Vagina (tissue), 2 donors: ENCODE data around the gene DCUN1D5.

Experiments
- CTCF ChIP-seq, 3 experiments: fragments of 450-650 bp in 2 of 3; fragments of 200-600 bp in 1 of 3; sonication (generic) in 1 of 3; IDR thresholded peaks; one replicate each; pipeline ENCODE4 v1.5.1; 2017 to 2019; ENCODE audit warnings: antibody characterized with exemption in 3 of 3, mild to moderate bottlenecking in 2 of 3, moderate library complexity in 2 of 3
- POLR2A ChIP-seq, 2 donors: fragments of 450-650 bp; IDR thresholded peaks; one replicate each; pipeline ENCODE4 v1.6.1; 2017; ENCODE audit warnings: antibody characterized with exemption in 2 of 2, mild to moderate bottlenecking in 2 of 2, moderate library complexity in 2 of 2
- POLR2AphosphoS5 ChIP-seq, 2 donors: sonication (generic); formaldehyde crosslinking; IDR thresholded peaks; one replicate each; pipeline ENCODE4 v1.9.0; 2017; ENCODE audit warnings: antibody characterized with exemption in 2 of 2, mild to moderate bottlenecking in 2 of 2, low read depth in 1 of 2; ENCODE audit not compliant: insufficient read depth in 1 of 2

DNA sequence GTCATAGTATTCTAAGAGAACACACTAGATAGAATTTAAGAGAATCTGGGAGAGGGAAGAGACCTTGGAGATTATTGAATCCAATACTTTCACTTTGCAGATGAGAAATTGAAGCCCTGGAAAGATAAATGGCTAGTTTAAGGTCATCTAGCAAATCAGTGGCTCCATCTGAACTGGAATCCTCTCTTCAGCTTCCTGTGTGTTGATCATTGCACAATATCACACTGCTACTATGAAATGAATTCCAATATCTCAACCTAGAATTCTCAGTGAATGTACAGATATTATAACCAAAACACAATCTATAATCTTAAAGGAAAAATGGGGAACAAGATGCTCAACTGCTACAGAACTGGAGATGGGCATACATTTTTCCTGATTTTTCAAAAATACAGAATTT is 44.1 kb downstream of the DCUN1D5 start:
- TF ChIP-seq POLR2A (IDR thresholded peaks at IDR 0.05) (no peak), CTCF (IDR thresholded peaks at IDR 0.05) (no peak), POLR2AphosphoS5 (IDR thresholded peaks at IDR 0.05; ENCODE audit: insufficient read depth in 1 of 2, low read depth in 1 of 2) (no peak)
